ENCODE results near the gene LAMTOR4. TPM values are rescaled to one million over a fixed set of nuclear protein-coding genes. Genes with fewer than 3 reads are reported as not detected.
"Not testable (repeated sequence)": the region's sequence is repeated elsewhere in the genome, so short reads cannot be mapped to it uniquely, and the experiment has no call there.

LAMTOR4 gene
- total RNA-seq, 2 experiments from 2014 or later = 108 to 116 TPM

DNA sequence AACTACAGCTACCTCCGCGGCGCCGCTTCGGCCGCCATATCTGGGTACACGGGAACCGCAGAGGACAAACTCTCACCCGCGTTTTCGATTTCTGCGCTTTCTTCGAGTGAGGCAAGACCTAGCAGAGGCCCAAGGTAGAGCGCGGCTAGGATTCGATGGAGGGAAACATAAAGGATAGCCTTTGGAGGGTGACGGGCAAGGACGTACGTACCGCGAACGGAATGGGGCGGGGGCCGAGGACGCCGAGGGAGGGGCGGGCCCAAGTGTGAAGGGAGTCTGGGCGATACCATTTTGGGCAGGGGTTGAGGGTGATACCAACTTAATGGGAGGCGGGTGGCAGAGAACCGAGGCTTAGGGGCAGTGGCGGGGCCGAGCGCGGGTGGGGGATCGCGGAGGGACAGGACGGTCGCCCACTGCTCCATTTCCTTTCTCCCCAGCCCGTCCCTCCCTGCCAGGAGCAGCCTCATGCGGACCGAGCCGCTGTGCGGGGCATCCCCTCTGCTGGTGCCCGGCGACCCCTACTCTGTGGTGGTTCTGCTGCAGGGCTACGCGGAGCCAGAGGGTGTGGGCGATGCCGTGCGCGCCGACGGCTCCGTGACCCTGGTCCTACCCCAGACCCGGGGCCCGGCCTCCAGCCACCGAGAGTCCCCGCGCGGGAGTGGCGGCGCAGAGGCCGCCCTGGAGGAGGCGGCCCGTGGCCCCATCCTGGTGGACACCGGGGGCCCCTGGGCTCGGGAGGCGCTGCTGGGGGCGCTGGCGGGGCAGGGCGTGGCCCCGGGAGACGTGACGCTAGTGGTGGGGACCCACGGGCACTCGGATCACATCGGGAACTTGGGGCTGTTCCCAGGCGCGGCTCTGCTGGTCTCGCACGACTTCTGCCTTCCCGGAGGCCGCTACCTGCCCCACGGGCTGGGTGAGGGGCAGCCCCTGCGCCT is 21.5 kb upstream of the LAMTOR4 start, which contains the start of gene MBLAC1:
Gene MBLAC1 (plus strand): TSS at position 37 of the 935 bp plus-strand sequence. CDS start 429 bp downstream, at position 466.
- Mint-ChIP-seq H3K4me1 (ENCODE audit: low read depth) (peaks cover 24% of the 10 kb centered on the region), H3K27ac (peak within 1 kb of the TSS; percentile 100), H3K36me3 (ENCODE audit: low read depth) (peaks cover 8% of the 10 kb centered on the region), H3K27me3 (no peaks in the 10 kb centered on the region), H3K9me3 (no peaks in the 10 kb centered on the region), H3K4me3 (peak within 1 kb of the TSS; percentile 99)
- POLR2A ChIA-PET = interaction anchor here (0.6 to 4.9 kb wide), 11 partner anchors 12 to 301 kb away, joined by 3 to 43 read pairs (median 4); partner anchors contain the start of genes AP4M1, COPS6, MCM7 and ZCWPW1
- CTCF ChIA-PET = interaction anchor here (1.0 to 1.1 kb wide), 2 partner anchors 26 to 55 kb away, joined by 3 to 7 read pairs; partner anchors contain the start of genes AP4M1 and MCM7
- DNase-seq (peak; percentile 95), ATAC-seq (peak; percentile 84)
- intact Hi-C loops (cut with micrococcal nuclease) = loop anchor here (10.0 kb wide), 1 partner anchor 212 kb away; the partner anchor contains the start of gene TRIM4
- TF ChIP-seq, protein P1, sequence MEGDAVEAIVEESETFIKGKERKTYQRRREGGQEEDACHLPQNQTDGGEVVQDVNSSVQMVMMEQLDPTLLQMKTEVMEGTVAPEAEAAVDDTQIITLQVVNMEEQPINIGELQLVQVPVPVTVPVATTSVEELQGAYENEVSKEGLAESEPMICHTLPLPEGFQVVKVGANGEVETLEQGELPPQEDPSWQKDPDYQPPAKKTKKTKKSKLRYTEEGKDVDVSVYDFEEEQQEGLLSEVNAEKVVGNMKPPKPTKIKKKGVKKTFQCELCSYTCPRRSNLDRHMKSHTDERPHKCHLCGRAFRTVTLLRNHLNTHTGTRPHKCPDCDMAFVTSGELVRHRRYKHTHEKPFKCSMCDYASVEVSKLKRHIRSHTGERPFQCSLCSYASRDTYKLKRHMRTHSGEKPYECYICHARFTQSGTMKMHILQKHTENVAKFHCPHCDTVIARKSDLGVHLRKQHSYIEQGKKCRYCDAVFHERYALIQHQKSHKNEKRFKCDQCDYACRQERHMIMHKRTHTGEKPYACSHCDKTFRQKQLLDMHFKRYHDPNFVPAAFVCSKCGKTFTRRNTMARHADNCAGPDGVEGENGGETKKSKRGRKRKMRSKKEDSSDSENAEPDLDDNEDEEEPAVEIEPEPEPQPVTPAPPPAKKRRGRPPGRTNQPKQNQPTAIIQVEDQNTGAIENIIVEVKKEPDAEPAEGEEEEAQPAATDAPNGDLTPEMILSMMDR (IDR thresholded peaks at IDR 0.05) = no peak

DNA sequence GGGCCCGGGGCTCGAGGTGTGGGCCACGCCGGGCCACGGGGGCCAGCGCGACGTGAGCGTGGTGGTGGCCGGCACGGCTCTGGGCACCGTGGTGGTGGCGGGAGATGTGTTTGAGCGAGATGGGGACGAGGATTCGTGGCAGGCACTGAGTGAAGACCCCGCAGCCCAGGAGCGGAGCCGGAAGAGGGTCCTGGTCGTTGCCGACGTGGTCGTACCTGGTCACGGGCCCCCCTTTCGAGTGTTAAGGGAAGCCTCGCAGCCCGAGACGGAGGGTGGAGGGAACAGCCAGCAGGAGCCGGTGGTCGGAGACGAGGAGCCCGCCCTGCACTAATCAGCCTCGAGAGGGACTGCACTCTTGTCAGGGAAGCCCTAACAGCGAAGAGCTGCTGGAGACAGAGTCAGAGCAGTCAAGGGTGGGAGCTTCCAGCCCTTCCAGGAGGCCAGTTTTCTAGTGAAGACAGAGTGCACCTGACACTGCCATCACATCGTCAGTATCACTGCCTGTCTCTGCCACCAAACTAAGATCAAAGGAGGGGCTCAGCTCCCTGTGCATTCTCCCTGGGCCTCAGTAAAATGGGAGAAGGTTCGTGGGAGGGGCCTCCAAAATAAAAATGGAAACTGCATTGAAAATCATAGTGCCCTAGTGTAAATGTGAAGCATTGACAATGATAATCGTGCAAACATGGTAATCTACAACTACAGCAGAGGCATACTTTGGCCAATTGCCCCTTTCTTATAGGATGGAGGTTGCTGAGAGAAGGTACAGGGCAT is 20.7 kb upstream of the LAMTOR4 start:
- Mint-ChIP-seq H3K9me3 (no peaks in the 10 kb centered on the region), H3K27ac (peak overlapping the region; percentile 72), H3K4me3 (peak overlapping the region; percentile 99), H3K4me1 (ENCODE audit: low read depth) (peaks cover 22% of the 10 kb centered on the region), H3K27me3 (no peaks in the 10 kb centered on the region), H3K36me3 (ENCODE audit: low read depth) (peaks cover 3% of the 10 kb centered on the region)
- intact Hi-C loops (cut with micrococcal nuclease) = loop anchor here (10.0 kb wide), 1 partner anchor 213 kb away; the partner anchor contains the start of gene TRIM4
- TF ChIP-seq, protein P1 (IDR thresholded peaks at IDR 0.05) = no peak
- CTCF ChIA-PET = interaction anchor here (0.6 to 2.8 kb wide), 10 partner anchors 12 to 461 kb away, joined by 3 to 14 read pairs (median 3); partner anchors contain the start of genes AP4M1, LAMTOR4 and MCM7
- DNase-seq (peak; percentile 56), ATAC-seq (peak; percentile 14)
- POLR2A ChIA-PET = interaction anchor here (0.5 to 4.9 kb wide), 7 partner anchors 14 to 202 kb away, joined by 3 to 43 read pairs (median 3); partner anchors contain the start of genes AP4M1 and MCM7

DNA sequence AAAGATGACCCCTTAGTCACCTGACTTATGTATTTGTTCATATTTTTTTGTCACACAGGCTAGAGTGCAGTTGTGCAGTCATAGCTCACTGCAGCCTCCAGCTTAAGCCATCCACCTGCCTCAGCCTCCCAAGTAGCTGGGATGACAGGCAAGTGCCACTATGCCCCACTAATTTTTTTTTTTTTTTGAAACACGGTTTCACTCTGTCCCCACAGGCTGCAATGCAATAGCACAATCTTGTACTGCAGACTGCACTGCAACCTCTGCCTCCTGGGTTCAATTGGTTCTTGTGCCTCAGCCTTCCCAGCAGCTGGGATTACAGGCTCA is 20.1 kb upstream of the LAMTOR4 start:
- H3K36me3 Mint-ChIP-seq (ENCODE audit: low read depth) = peaks cover 1% of the 10 kb centered on the region
- H3K27ac Mint-ChIP-seq = peak overlapping the region; percentile 72
- no peaks in the 10 kb centered on the region for H3K27me3 Mint-ChIP-seq
- no peak for ATAC-seq
- intact Hi-C loops (cut with micrococcal nuclease) = loop anchor here (10.0 kb wide), 1 partner anchor 214 kb away; the partner anchor contains the start of gene TRIM4
- ChIA-PET POLR2A (interaction anchor here (0.5 to 4.9 kb wide), 8 partner anchors 14 to 201 kb away, joined by 3 to 43 read pairs (median 3); partner anchors contain the start of genes AP4M1 and MCM7), CTCF (interaction anchor here (0.6 to 2.8 kb wide), 12 partner anchors 12 to 460 kb away, joined by 3 to 14 read pairs (median 4); partner anchors contain the start of genes AP4M1, LAMTOR4 and MCM7)
- TF ChIP-seq, protein P1 (IDR thresholded peaks at IDR 0.05) = no peak
- no peaks in the 10 kb centered on the region for H3K9me3 Mint-ChIP-seq
- peak overlapping the region; percentile 99 for H3K4me3 Mint-ChIP-seq
- no peak for DNase-seq
- peaks cover 22% of the 10 kb centered on the region for H3K4me1 Mint-ChIP-seq (ENCODE audit: low read depth)

DNA sequence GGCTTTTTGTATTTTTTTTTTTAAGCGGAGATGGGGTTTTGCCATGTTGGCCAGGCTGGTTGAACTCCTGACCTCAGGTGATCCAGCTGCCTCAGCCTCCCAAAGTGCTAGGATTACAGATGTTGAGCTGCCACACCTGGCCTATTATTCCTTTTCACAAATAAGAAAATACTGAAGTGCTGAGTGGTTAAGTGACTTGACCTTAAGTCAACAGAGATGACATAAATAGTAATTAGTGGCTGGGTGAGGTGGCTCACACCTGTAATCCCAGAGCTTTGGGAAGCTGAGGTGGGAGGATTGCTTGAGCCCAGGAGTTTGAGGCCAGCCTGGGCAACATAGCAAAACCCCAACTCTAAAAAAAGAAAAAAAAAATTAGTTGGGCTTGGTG is 18.5 kb upstream of the LAMTOR4 start:
- intact Hi-C loops (cut with micrococcal nuclease) = loop anchor here (10.0 kb wide), 1 partner anchor 275 kb away; no protein-coding TSS in a partner anchor
- POLR2A ChIA-PET = interaction anchor here (1.6 kb wide), 1 partner anchor 29 kb away, joined by 4 read pairs; the partner anchor contains the start of gene MCM7

More for the DNA sequence above, 18.5 kb upstream of the LAMTOR4 start:
- CTCF ChIA-PET = interaction anchor here (0.6 to 5.5 kb wide), 42 partner anchors 8 to 615 kb away, joined by 3 to 60 read pairs (median 5); partner anchors contain the start of genes AP4M1, COPS6, GAL3ST4 and GJC3
- not testable (repeated sequence) for H3K9me3 Mint-ChIP-seq; H3K4me3 Mint-ChIP-seq; H3K27ac Mint-ChIP-seq; H3K36me3 Mint-ChIP-seq (ENCODE audit: low read depth); H3K27me3 Mint-ChIP-seq; DNase-seq; ATAC-seq
- peaks cover 13% of the 10 kb centered on the region for H3K4me1 Mint-ChIP-seq (ENCODE audit: low read depth)
